Measurements from ENCODE around the gene NCAM1.

DNA sequence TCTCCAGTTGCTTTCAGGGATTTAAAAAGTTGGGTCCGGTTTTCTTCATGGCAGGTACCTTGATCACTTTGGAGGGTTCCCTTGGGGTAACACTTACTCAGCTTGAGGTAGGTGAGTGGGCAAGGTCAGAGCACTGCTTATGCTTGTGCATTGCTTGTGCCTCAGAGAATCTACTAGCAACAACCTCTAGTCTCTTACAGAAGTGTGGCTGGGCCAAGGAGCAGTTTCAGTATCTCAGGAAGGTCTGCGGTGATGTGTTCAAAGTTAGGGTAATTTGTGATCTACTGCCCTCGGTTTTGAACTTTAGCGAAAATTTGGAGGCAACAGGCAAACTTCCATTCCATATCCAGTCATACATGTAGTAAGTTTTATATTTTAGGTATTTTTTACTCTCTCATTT is 62.8 kb downstream of the NCAM1 start:
- TF ChIP-seq EZH2 (IDR thresholded peaks at IDR 0.05) (no peak), POLR2AphosphoS5 (IDR thresholded peaks at IDR 0.05; ENCODE audit: borderline replicate concordance, low read depth, low read length) (no peak)

Data from SK-N-MC (cell line).